Stimulated activated CD8-positive, alpha-beta memory T cell treated with anti-CD3 and anti-CD28 coated beads, Interleukin-7, amount 100 ng/mL, for 24 hours (primary cell): Measurements from ENCODE around the gene ZBTB45.
A peak's percentile ranks its signal among the peaks of the same experiment; 100 is the strongest.

Source experiments
- DNase-seq: peaks from one replicate; pipeline ENCODE4 v3.0.0-alpha.2; 2020; ENCODE audit warnings: low read depth

The ZBTB45 gene

GRCh38 chr19:58538257-58539168 is 18.9 kb upstream of the ZBTB45 start:
- no peak for DNase-seq

- DNase-seq, result no peak
These were observed 17.5 kb upstream of the ZBTB45 start for GRCh38 chr19:58536852-58537798.

GRCh38 chr19:58535857-58536256 is 16.2 kb upstream of the ZBTB45 start:
- no peak for DNase-seq

GRCh38 chr19:58531034-58531840 is 11.6 kb upstream of the ZBTB45 start:
- no peak for DNase-seq

- no peak for DNase-seq
These were observed 9.8 kb upstream of the ZBTB45 start for GRCh38 chr19:58529405-58529804.

GRCh38 chr19:58522709-58523108 is 3.1 kb upstream of the ZBTB45 start:
- no peak for DNase-seq

GRCh38 chr19:58521651-58522050 is 2.0 kb upstream of the ZBTB45 start:
- DNase-seq, result no peak

- no peak for DNase-seq
These were observed 618 bp upstream of the ZBTB45 start for GRCh38 chr19:58520257-58520599.

- DNase-seq, result no peak
These were observed 589 bp downstream of the ZBTB45 start for GRCh38 chr19:58519087-58519354.

- DNase-seq, result no peak
These were observed 1.1 kb downstream of the ZBTB45 start for GRCh38 chr19:58518256-58519086.

- DNase-seq, result no peak
These were observed 2.4 kb downstream of the ZBTB45 start for GRCh38 chr19:58516964-58517833.

GRCh38 chr19:58516246-58516836 is 3.3 kb downstream of the ZBTB45 start:
- no peak for DNase-seq

GRCh38 chr19:58515259-58515658 is 4.4 kb downstream of the ZBTB45 start:
- no peak for DNase-seq

- DNase-seq, result no peak
These were observed 5.0 kb downstream of the ZBTB45 start for GRCh38 chr19:58514564-58515022.

- peak; percentile 89 for DNase-seq
These were observed 5.7 kb downstream of the ZBTB45 start for GRCh38 chr19:58513694-58514563.

- no peak for DNase-seq
These were observed 6.4 kb downstream of the ZBTB45 start for GRCh38 chr19:58513213-58513693.

- DNase-seq, result no peak
These were observed 8.0 kb downstream of the ZBTB45 start, which contains the start of gene SLC27A5 for GRCh38 chr19:58511353-58512208. Gene SLC27A5, minus strand, starts transcription at chr19:58511992. Its CDS starts 37 bp downstream, at chr19:58511955.
